GM13977 (cell line): ENCODE measurements around the gene CUL9.

Experiments
- DNase-seq: peaks from one replicate; pipeline ENCODE4 v3.0.0; 2012; ENCODE audit warnings: low spot score
- CTCF ChIP-seq: IDR thresholded peaks from 2 replicates; pipeline ENCODE4 v1.5.1; 2012; ENCODE audit warnings: mild to moderate bottlenecking, control low read depth; ENCODE audit not compliant: insufficient read depth; ENCODE audit errors: extremely low read depth, missing control alignments
- in situ Hi-C: fragments of 300-500 bp; cut with MboI; formaldehyde crosslinking; loops from one replicate; pipeline ENCODE4 v1.12.0; 2022; ENCODE audit warnings: low sequenced_read_pairs, low pct_unique_long_range_greater_than_20kb, mixed read lengths, inconsistent platforms; ENCODE audit not compliant: unreplicated experiment

Gene CUL9

GRCh38 chr6:43269273-43270007 is 87.4 kb downstream of the CUL9 start:
- TF ChIP-seq CTCF, result no peak
- DNase-seq, result no peak
- in situ Hi-C loops, result no loop called here

- in situ Hi-C loops, result no loop called here
- TF ChIP-seq CTCF, result no peak
- no peak for DNase-seq
These were observed 89.3 kb downstream of the CUL9 start for GRCh38 chr6:43271103-43271815.

GRCh38 chr6:43271944-43272343 is 89.9 kb downstream of the CUL9 start:
- DNase-seq, result no peak
- in situ Hi-C loops, result no loop called here
- no peak for TF ChIP-seq CTCF

GRCh38 chr6:43273707-43274106 is 91.7 kb downstream of the CUL9 start:
- no peak for TF ChIP-seq CTCF
- DNase-seq, result no peak
- in situ Hi-C loops, result no loop called here
